WERI-Rb-1 (cell line): ENCODE results near the gene DLEC1.

Experiments
- DNase-seq: peaks from one replicate; pipeline ENCODE4 v3.0.0-alpha.2; 2020
- H3K27ac ChIP-seq: fragments of 250-450 bp; sonication (Bioruptor Pico); 2 replicates; pipeline ENCODE4 v1.5.1; 2020; ENCODE audit warnings: mild to moderate bottlenecking, moderate library complexity
- H3K27me3 ChIP-seq: fragments of 250-450 bp; sonication (Bioruptor Pico); 2 replicates; pipeline ENCODE4 v1.5.1; 2021; ENCODE audit warnings: mild to moderate bottlenecking, low read depth, moderate library complexity; ENCODE audit not compliant: insufficient read depth, severe bottlenecking
- H3K36me3 ChIP-seq: fragments of 250-450 bp; sonication (Bioruptor Pico); 2 replicates; pipeline ENCODE4 v1.5.1; 2020; ENCODE audit warnings: mild to moderate bottlenecking, moderate library complexity
- H3K4me3 ChIP-seq: 2 replicates; pipeline ENCODE4 v1.5.1; 2011; ENCODE audit warnings: low read depth, mild to moderate bottlenecking, control low read depth, low read length
- H3K9me3 ChIP-seq: fragments of 250-450 bp; sonication (Bioruptor Pico); 2 replicates; pipeline ENCODE4 v1.5.1; 2021; ENCODE audit warnings: mild to moderate bottlenecking, moderate library complexity; ENCODE audit not compliant: severe bottlenecking
- CTCF ChIP-seq: IDR thresholded peaks from 2 replicates; pipeline ENCODE4 v1.5.1; 2011; ENCODE audit warnings: low read depth, mild to moderate bottlenecking, control low read depth, inconsistent platforms, low read length

Gene DLEC1

GRCh38 chr3:38112378-38112761 is 73.4 kb downstream of the DLEC1 start:
- DNase-seq: no peak
- no peak for TF ChIP-seq CTCF
- Histone ChIP-seq H3K27ac (no peak overlapping the region), H3K9me3 (no peaks in the 10 kb centered on the region), H3K36me3 (no peaks in the 10 kb centered on the region), H3K27me3 (no peaks in the 10 kb centered on the region), H3K4me3 (no peak overlapping the region)

- no peak for TF ChIP-seq CTCF
- H3K36me3 ChIP-seq: no peaks in the 10 kb centered on the region
- no peaks in the 10 kb centered on the region for H3K27me3 ChIP-seq
- no peaks in the 10 kb centered on the region for H3K9me3 ChIP-seq
- DNase-seq: no peak
- H3K4me3 ChIP-seq: no peak overlapping the region
- H3K27ac ChIP-seq: no peak overlapping the region
Observed at GRCh38 chr3:38114052-38114874, 75.3 kb downstream of the DLEC1 start.

GRCh38 chr3:38114875-38115644 is 76.1 kb downstream of the DLEC1 start:
- no peak for DNase-seq
- no peak overlapping the region for H3K4me3 ChIP-seq
- H3K27ac ChIP-seq: no peak overlapping the region
- no peaks in the 10 kb centered on the region for H3K27me3 ChIP-seq
- no peaks in the 10 kb centered on the region for H3K9me3 ChIP-seq
- H3K36me3 ChIP-seq: no peaks in the 10 kb centered on the region
- TF ChIP-seq CTCF: no peak

- DNase-seq: no peak
- no peak overlapping the region for H3K27ac ChIP-seq
- TF ChIP-seq CTCF: no peak
- peaks cover 2% of the 10 kb centered on the region; the same call in 1 of the 2 replicates for H3K36me3 ChIP-seq
- H3K9me3 ChIP-seq: no peaks in the 10 kb centered on the region
- H3K4me3 ChIP-seq: no peak overlapping the region
- H3K27me3 ChIP-seq: no peaks in the 10 kb centered on the region
Observed at GRCh38 chr3:38115645-38116427, 76.8 kb downstream of the DLEC1 start.

- no peak for DNase-seq
- TF ChIP-seq CTCF: peak; percentile 32; the same call in 1 of the 2 replicates
- Histone ChIP-seq H3K36me3 (peaks cover 7% of the 10 kb centered on the region; the same call in 1 of the 2 replicates), H3K9me3 (no peaks in the 10 kb centered on the region), H3K27me3 (no peaks in the 10 kb centered on the region), H3K4me3 (no peak overlapping the region), H3K27ac (no peak overlapping the region)
Observed at GRCh38 chr3:38116471-38117162, 77.6 kb downstream of the DLEC1 start.
